Activated T-cell treated with anti-CD3 and anti-CD28 coated beads, Interleukin-2, amount 50 U/mL, for 24 hours (primary cell): ENCODE results near the gene TCN2.
"Not testable (repeated sequence)": the region's sequence is repeated elsewhere in the genome, so short reads cannot be mapped to it uniquely, and the experiment has no call there.

Experiments used
- DNase-seq: peaks from one replicate; pipeline ENCODE4 v3.0.0-alpha.2; 2020
- H3K27ac Mint-ChIP-seq: 2 replicates; pipeline ENCODE4 v1.8.0; 2020; ENCODE audit warnings: mild to moderate bottlenecking, mixed read lengths
- H3K27me3 Mint-ChIP-seq: 2 replicates; pipeline ENCODE4 v1.8.0; 2020; ENCODE audit warnings: mixed read lengths
- H3K36me3 Mint-ChIP-seq: 2 replicates; pipeline ENCODE4 v1.8.0; 2020; ENCODE audit warnings: low read depth, mixed read lengths
- H3K4me1 Mint-ChIP-seq: 2 replicates; pipeline ENCODE4 v1.8.0; 2020; ENCODE audit warnings: low read depth, mixed read lengths
- H3K4me3 Mint-ChIP-seq: 2 replicates; pipeline ENCODE4 v1.8.0; 2020; ENCODE audit warnings: mild to moderate bottlenecking, moderate library complexity, mixed read lengths
- H3K9me3 Mint-ChIP-seq: 2 replicates; pipeline ENCODE4 v1.8.0; 2020; ENCODE audit warnings: mixed read lengths

TCN2 gene

DNA sequence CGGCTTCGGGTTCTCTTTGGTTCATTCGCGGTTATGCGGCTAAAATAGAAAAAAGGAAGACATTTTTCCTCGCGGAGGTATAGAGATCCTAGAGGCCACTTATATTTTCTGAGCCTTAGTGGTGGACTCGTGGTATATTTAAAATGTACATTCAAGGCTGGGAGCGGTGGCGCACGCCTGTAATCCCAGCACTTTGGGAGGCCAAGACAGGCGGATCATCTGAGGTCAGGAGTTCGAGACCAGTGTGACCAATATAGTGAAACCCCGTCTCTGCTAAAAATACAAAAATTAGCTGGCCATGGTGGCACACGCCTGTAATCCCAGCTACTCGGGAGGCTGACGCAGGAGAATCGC is 14.6 kb upstream of the TCN2 start:
- not testable (repeated sequence) for H3K4me3 Mint-ChIP-seq, H3K4me1 Mint-ChIP-seq, H3K36me3 Mint-ChIP-seq, DNase-seq, H3K27ac Mint-ChIP-seq, H3K9me3 Mint-ChIP-seq
- H3K27me3 Mint-ChIP-seq = peaks cover 12% of the 10 kb centered on the region

- no peak for DNase-seq
- H3K27ac Mint-ChIP-seq = no peak overlapping the region
- no peaks in the 10 kb centered on the region for H3K9me3 Mint-ChIP-seq
- no peaks in the 10 kb centered on the region for H3K36me3 Mint-ChIP-seq
- H3K4me3 Mint-ChIP-seq = no peak overlapping the region
- peaks cover 12% of the 10 kb centered on the region for H3K27me3 Mint-ChIP-seq
- H3K4me1 Mint-ChIP-seq = no peaks in the 10 kb centered on the region
Observed at GRCh38 chr22:30596199-30596598, 10.8 kb upstream of the TCN2 start.

- no peaks in the 10 kb centered on the region for H3K4me1 Mint-ChIP-seq
- H3K9me3 Mint-ChIP-seq = no peaks in the 10 kb centered on the region
- DNase-seq = no peak
- H3K27me3 Mint-ChIP-seq = peaks cover 12% of the 10 kb centered on the region
- H3K36me3 Mint-ChIP-seq = no peaks in the 10 kb centered on the region
- no peak overlapping the region for H3K4me3 Mint-ChIP-seq
- H3K27ac Mint-ChIP-seq = no peak overlapping the region
Observed at GRCh38 chr22:30596886-30597285, 10.1 kb upstream of the TCN2 start.

GRCh38 chr22:30598986-30599385 is 8.0 kb upstream of the TCN2 start:
- Mint-ChIP-seq H3K4me1 (peaks cover 1% of the 10 kb centered on the region), H3K9me3 (no peaks in the 10 kb centered on the region), H3K36me3 (no peaks in the 10 kb centered on the region), H3K4me3 (no peak overlapping the region), H3K27me3 (peaks cover 2% of the 10 kb centered on the region), H3K27ac (no peak overlapping the region)
- no peak for DNase-seq

DNA sequence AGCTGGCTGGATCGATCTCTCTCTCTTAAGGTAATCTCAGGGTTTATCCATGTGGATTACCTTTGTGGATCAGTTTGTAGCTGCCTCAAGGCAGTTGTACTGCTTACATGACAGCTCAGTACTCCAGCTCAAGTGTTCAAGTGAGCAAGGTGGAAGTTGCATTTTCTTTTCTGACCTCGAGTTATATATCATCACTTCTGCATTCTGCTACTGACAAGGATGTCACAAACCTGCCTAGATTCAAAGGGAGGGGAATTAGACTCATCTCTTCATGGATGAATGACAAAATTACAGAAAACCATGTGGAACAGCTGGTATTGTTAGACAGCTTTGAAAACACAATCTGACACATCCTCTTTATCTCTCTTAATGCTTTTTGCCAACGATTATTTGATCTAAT is 6.1 kb upstream of the TCN2 start:
- no peak overlapping the region for H3K4me3 Mint-ChIP-seq
- H3K9me3 Mint-ChIP-seq = no peaks in the 10 kb centered on the region
- no peaks in the 10 kb centered on the region for H3K36me3 Mint-ChIP-seq
- no peaks in the 10 kb centered on the region for H3K27me3 Mint-ChIP-seq
- peaks cover 7% of the 10 kb centered on the region for H3K4me1 Mint-ChIP-seq
- H3K27ac Mint-ChIP-seq = no peak overlapping the region
- DNase-seq = no peak

DNA sequence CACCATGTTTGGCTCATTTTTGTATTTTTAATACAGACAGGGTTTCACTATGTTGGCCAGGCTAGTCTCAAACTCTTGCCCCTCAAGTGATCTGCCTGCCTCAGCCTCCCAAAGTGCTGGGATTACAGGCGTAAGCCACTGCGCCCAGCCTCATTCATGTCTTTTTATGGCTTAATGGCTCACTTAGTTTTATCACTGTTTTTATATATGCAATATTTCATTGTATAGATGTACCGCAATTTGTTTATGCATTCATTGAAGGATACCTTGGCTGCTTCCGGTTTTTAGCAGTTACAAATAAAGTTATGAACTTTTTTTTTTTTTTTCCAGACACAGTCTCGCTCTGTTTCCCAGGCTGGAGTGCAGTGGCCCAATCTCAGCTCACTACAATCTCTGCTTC is 5.5 kb upstream of the TCN2 start:
- H3K36me3 Mint-ChIP-seq = no peaks in the 10 kb centered on the region
- no peak overlapping the region for H3K4me3 Mint-ChIP-seq
- H3K27ac Mint-ChIP-seq = no peak overlapping the region
- no peaks in the 10 kb centered on the region for H3K9me3 Mint-ChIP-seq
- no peaks in the 10 kb centered on the region for H3K27me3 Mint-ChIP-seq
- H3K4me1 Mint-ChIP-seq = peaks cover 11% of the 10 kb centered on the region
- DNase-seq = no peak

GRCh38 chr22:30602049-30602448 is 4.9 kb upstream of the TCN2 start:
- Mint-ChIP-seq H3K27ac (no peak overlapping the region), H3K36me3 (no peaks in the 10 kb centered on the region)

GRCh38 chr22:30603801-30604200 is 3.2 kb upstream of the TCN2 start:
- Mint-ChIP-seq H3K27me3 (no peaks in the 10 kb centered on the region), H3K4me1 (peaks cover 24% of the 10 kb centered on the region), H3K27ac (no peak overlapping the region), H3K36me3 (no peaks in the 10 kb centered on the region), H3K9me3 (no peaks in the 10 kb centered on the region), H3K4me3 (no peak overlapping the region)
- DNase-seq = no peak

More at GRCh38 chr22:30602049-30602448, 4.9 kb upstream of the TCN2 start:
- Mint-ChIP-seq H3K4me3 (no peak overlapping the region), H3K4me1 (peaks cover 16% of the 10 kb centered on the region), H3K9me3 (no peaks in the 10 kb centered on the region), H3K27me3 (no peaks in the 10 kb centered on the region)
- no peak for DNase-seq

DNA sequence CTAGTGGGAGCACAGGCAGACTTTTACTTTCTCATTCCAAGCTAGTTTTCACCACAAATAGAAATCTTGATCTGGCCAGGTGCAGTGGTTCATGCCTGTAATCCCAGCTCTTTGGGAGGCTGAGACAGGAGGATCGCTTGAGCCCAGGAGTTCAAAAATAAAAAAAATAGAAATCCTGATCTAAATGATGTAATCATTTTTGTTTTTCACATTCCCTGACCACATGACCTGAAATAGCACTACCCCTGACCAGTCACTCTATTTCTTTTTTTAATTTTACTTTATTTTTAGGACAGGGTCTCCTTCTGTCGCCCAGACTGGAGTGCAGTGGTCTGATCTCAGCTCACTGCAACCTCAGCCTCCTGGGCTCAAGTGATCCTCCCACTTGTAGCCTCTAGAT is 2.3 kb upstream of the TCN2 start:
- H3K27me3 Mint-ChIP-seq = no peaks in the 10 kb centered on the region
- no peaks in the 10 kb centered on the region for H3K36me3 Mint-ChIP-seq
- no peaks in the 10 kb centered on the region for H3K9me3 Mint-ChIP-seq
- H3K4me3 Mint-ChIP-seq = no peak overlapping the region
- no peak for DNase-seq
- H3K4me1 Mint-ChIP-seq = peaks cover 32% of the 10 kb centered on the region
- H3K27ac Mint-ChIP-seq = no peak overlapping the region

- H3K4me1 Mint-ChIP-seq = peaks cover 32% of the 10 kb centered on the region
- no peaks in the 10 kb centered on the region for H3K9me3 Mint-ChIP-seq
- H3K27ac Mint-ChIP-seq = no peak overlapping the region
- no peak overlapping the region for H3K4me3 Mint-ChIP-seq
- H3K27me3 Mint-ChIP-seq = no peaks in the 10 kb centered on the region
- peak; percentile 53 for DNase-seq
- H3K36me3 Mint-ChIP-seq = no peaks in the 10 kb centered on the region
Observed at GRCh38 chr22:30605449-30606110, 1.4 kb upstream of the TCN2 start.

- no peaks in the 10 kb centered on the region for H3K27me3 Mint-ChIP-seq
- no peaks in the 10 kb centered on the region for H3K36me3 Mint-ChIP-seq
- peak overlapping the region; percentile 82 for H3K27ac Mint-ChIP-seq
- peaks cover 31% of the 10 kb centered on the region for H3K4me1 Mint-ChIP-seq
- no peaks in the 10 kb centered on the region for H3K9me3 Mint-ChIP-seq
- peak overlapping the region; percentile 74 for H3K4me3 Mint-ChIP-seq
- no peak for DNase-seq
Observed at GRCh38 chr22:30607300-30607930, 441 bp downstream of the TCN2 start.

DNA sequence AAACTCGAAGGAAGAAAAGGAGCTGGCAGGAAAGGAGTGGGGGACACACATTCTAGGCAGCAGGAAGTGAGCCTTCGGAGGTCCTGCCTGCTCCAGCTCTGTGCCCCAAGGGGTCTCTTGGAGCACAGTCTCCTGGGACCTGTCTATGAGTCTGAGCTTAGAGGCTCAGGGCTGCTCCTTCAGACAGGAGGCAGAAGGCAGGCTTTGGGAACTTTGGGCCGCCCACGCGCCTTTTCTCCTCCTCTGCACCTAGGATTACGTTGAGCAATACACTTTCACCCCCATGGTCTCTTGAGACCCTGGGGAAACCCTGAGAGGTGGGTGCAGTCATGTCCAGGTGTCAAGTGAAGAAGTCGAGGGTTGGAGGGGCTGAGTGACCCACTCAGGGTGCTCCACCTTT is 965 bp downstream of the TCN2 start:
- Mint-ChIP-seq H3K4me3 (no peak overlapping the region), H3K27me3 (no peaks in the 10 kb centered on the region), H3K27ac (no peak overlapping the region)

DNA sequence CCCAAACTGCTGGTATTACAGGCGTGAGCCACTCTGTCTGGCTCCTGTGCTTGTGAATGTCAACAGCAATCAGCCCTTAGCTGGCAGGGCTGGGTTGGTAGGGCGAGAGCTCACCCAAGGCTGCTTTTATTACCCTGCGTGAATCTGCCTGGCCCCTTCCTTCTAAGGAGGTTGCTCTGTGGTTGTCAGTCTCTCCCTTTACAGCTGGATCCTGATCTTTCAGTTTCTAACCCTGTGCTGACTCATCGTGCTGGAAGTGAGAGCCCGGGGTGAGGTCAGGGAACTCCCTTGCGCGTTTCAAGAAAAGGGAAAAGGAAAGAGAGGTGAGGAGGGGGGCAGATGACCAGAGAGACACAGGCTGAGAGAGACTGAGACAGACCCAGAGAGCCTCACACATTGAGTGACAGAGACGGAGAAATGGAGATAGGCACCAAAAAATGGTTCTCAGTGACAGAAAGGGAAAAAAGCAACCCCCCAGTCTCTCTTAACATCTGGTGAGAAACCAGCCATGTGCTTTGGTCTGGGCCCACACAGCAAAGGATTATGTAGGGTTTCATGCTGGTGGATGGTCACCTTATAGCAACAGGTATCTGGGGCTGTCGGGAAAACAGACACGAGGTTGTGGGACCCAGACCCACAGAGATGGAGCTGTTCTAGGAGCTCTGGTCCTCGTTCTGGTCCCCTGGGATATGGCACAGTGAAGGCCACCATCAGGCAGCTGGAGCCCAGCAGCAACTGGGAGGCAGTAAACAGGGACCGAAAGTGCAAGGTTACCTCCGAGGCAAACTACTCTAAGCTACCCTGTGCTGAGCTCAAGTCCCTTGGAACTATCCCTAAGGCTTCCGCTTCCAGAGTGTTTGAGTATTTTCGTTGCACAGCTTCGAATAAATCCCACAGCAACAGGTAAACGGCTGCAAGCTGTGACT is 2.5 kb downstream of the TCN2 start:
- H3K36me3 Mint-ChIP-seq = no peaks in the 10 kb centered on the region
- no peak for DNase-seq
- H3K9me3 Mint-ChIP-seq = no peaks in the 10 kb centered on the region
- no peaks in the 10 kb centered on the region for H3K27me3 Mint-ChIP-seq
- peak overlapping the region; percentile 31 for H3K27ac Mint-ChIP-seq
- no peak overlapping the region for H3K4me3 Mint-ChIP-seq
- peaks cover 31% of the 10 kb centered on the region for H3K4me1 Mint-ChIP-seq

More for the DNA sequence above, 965 bp downstream of the TCN2 start:
- no peak for DNase-seq
- Mint-ChIP-seq H3K36me3 (no peaks in the 10 kb centered on the region), H3K9me3 (no peaks in the 10 kb centered on the region), H3K4me1 (peaks cover 31% of the 10 kb centered on the region)

DNA sequence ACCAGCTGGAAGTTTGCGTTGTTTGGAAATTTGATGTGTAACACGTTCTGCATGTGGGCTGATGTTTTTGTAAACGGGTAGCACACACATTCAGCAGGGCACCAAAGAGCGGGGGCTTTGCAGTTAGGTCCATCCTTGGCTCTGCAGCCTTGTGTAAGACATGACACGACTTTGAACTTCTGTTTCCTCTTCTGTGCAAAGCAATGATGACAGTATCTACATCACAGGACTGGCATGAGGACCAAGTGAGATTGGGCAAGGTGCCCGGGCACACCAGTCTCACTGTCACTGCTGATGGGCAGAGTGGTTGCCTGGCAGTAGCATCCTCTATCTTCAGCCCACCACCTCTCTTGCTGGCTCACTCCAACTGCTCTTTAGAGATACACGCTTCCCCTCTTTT is 3.3 kb downstream of the TCN2 start:
- Mint-ChIP-seq H3K9me3 (no peaks in the 10 kb centered on the region), H3K27me3 (no peaks in the 10 kb centered on the region), H3K4me3 (no peak overlapping the region), H3K27ac (no peak overlapping the region), H3K36me3 (no peaks in the 10 kb centered on the region), H3K4me1 (peaks cover 31% of the 10 kb centered on the region)
- DNase-seq = no peak

DNA sequence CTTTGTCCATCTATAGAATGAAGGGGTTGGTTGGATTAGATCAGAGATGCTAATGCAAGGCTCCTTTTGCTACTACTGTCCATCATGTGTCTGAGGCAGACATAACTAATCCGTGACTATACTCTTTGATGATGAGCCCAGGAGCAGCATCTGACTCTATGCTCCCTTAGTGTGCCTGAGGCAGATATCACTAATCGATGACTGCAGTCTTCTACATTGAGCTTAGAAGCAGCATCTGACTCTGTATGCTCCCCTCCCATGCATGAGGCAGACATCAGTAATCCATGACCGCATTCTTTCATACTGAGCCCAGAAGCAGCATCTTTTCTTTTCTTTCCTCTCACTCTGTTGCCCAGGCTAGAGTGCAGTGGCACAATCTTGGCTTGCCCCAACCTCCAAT is 4.2 kb downstream of the TCN2 start:
- Mint-ChIP-seq H3K36me3 (no peaks in the 10 kb centered on the region), H3K4me3 (no peak overlapping the region), H3K27me3 (no peaks in the 10 kb centered on the region), H3K4me1 (peaks cover 24% of the 10 kb centered on the region), H3K9me3 (no peaks in the 10 kb centered on the region), H3K27ac (no peak overlapping the region)
- DNase-seq = no peak
